ENCODE data around the gene TAC4.
"Not testable (repeated sequence)": the region's sequence is repeated elsewhere in the genome, so short reads cannot be mapped to it uniquely, and the experiment has no call there.

The TAC4 gene

DNA sequence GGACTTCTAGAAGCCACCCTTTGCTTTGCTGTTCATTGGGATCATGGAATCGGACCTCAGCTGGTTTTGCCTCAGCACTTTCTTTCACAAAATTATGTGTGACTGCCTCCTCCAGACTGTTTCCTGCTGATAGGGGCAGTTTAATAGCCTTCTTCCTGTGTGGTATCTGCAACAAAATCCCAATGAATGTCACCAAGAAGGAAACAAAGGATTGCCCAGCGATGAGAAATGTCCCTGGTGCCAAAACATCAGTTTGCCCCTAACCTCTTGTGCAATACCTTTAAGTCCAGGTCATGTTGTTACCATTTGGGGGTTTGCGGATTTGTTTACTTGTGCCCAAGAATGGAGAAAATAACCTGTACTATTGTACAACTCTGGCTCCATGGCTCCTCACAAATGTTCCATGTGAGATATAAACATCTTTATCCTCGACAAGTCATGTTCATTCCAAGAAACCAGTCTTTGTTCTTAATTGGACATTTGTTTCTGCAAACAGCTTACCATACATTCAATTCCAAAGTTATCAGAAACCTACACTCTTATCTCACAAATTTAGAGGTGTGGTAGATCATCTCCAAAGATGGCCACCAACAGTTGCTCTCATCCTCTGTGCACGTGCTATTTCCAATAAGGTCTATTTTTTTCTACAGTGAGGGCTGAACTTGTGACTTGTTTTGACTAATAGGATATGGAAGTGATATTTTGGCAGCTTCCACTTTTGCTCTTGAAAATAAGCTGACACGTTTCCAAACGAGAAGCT lies 14.8 kb downstream of the TAC4 start:
- Mint-ChIP-seq H3K36me3 (ENCODE audit: insufficient read depth) (peaks cover 59% of the 10 kb centered on the region), H3K27ac (ENCODE audit: low read depth) (no peak overlapping the region)

DNA sequence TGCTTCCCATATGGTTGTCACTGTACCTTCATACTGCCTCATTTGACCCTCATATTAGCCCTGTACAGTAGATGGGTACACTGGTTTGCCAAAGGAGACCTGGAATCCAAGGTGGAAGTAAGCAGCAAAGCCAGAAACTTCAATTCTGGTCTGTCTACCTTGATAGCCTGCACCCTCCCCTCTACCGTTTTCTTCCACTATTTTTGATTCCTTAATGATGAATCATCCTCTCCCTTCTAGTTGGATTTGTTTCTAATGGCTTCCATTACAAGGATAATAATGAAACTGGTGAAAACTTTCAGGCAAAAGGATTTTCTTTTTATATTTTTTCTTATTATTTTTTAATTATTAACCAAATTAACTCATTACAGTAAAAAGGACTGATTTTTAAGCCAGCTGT lies 17.3 kb downstream of the TAC4 start:
- Mint-ChIP-seq H3K27me3 (no peaks in the 10 kb centered on the region), H3K4me3 (no peak overlapping the region), H3K36me3 (ENCODE audit: insufficient read depth) (peaks cover 67% of the 10 kb centered on the region), H3K27ac (ENCODE audit: low read depth) (no peak overlapping the region), H3K4me1 (peaks cover 2% of the 10 kb centered on the region), H3K9me3 (no peaks in the 10 kb centered on the region)
- no peak for ATAC-seq (replicated peaks; ENCODE audit: extremely low read depth, poor library complexity, severe bottlenecking)
- no peak for DNase-seq (ENCODE audit: low spot score in 2 of 2)

More for the DNA sequence above, 14.8 kb downstream of the TAC4 start:
- no peaks in the 10 kb centered on the region for H3K27me3 Mint-ChIP-seq
- DNase-seq (ENCODE audit: low spot score in 2 of 2) (no peak), ATAC-seq (replicated peaks; ENCODE audit: extremely low read depth, poor library complexity, severe bottlenecking) (no peak)
- peaks cover 18% of the 10 kb centered on the region for H3K4me1 Mint-ChIP-seq
- no peaks in the 10 kb centered on the region for H3K9me3 Mint-ChIP-seq
- H3K4me3 Mint-ChIP-seq = no peak overlapping the region

DNA sequence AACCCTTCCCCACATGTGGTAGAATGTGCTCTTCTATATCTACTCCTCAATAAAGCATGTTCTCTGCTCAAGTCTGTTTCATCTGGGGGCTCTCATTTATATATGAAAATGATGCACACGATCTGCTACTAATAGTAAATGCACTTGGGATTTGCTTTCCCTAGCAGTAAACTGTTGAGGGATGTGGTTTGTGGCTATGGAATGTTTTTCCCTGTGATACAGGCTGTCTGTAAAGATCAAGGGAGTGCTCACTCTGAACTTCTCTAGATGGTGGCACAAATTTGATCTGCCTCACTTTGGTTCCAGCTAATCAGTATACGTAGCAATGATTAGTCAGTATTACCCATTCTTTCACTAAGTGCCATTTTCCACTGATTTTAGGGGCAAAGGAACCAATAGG lies 18.8 kb downstream of the TAC4 start:
- H3K27ac Mint-ChIP-seq (ENCODE audit: low read depth) = no peak overlapping the region
- ATAC-seq (replicated peaks; ENCODE audit: extremely low read depth, poor library complexity, severe bottlenecking) = no peak
- H3K4me3 Mint-ChIP-seq = no peak overlapping the region
- no peaks in the 10 kb centered on the region for H3K9me3 Mint-ChIP-seq
- H3K27me3 Mint-ChIP-seq = no peaks in the 10 kb centered on the region
- H3K36me3 Mint-ChIP-seq (ENCODE audit: insufficient read depth) = peaks cover 72% of the 10 kb centered on the region
- DNase-seq (ENCODE audit: low spot score in 2 of 2) = no peak
- no peaks in the 10 kb centered on the region for H3K4me1 Mint-ChIP-seq

DNA sequence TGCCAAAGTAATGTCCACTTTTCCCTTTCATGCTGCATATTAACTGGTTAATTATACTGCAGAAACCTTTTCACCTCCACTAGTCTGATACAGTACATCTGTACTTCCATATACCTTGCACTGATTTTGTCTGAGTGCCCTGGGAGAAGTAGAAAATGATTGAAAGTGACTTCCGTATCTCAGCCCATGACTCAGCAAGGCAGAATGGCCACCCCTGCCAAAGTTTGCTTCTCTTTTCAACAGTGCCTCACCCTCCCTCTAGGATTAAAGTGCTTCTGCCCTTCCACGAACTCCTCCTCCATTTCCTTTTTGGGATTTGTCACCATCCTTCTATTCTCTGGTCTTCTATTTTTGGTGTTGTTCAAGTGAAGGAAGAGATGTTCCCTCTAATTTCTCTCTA lies 19.5 kb downstream of the TAC4 start:
- not testable (repeated sequence) for H3K4me3 Mint-ChIP-seq; H3K4me1 Mint-ChIP-seq; H3K27me3 Mint-ChIP-seq; DNase-seq (ENCODE audit: low spot score in 2 of 2); H3K9me3 Mint-ChIP-seq; H3K27ac Mint-ChIP-seq (ENCODE audit: low read depth); ATAC-seq (replicated peaks; ENCODE audit: extremely low read depth, poor library complexity, severe bottlenecking)
- peaks cover 72% of the 10 kb centered on the region for H3K36me3 Mint-ChIP-seq (ENCODE audit: insufficient read depth)

DNA sequence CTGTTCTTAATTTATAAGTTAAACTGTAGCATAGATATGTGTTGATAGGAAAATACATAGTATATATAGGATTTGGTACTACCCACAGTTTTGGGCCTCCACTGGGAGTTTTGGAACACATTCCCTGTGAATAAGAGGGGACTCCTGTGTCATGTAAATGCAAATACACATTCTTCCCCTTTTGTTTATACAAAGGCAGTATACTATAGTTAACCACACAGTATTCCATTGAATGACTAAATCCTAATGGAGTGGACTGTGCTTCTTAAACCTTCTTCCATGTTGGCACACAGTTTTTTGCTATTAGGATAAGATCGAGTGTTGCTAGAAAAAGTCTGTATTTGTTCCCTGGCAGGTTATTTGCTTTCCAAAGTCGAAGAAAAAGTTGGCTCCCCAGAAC lies 22.2 kb downstream of the TAC4 start:
- H3K27me3 Mint-ChIP-seq = no peaks in the 10 kb centered on the region
- ATAC-seq (replicated peaks; ENCODE audit: extremely low read depth, poor library complexity, severe bottlenecking) (no peak), DNase-seq (ENCODE audit: low spot score in 2 of 2) (no peak)
- H3K9me3 Mint-ChIP-seq = no peaks in the 10 kb centered on the region
- H3K4me1 Mint-ChIP-seq = peaks cover 8% of the 10 kb centered on the region
- peaks cover 81% of the 10 kb centered on the region for H3K36me3 Mint-ChIP-seq (ENCODE audit: insufficient read depth)
- no peak overlapping the region for H3K4me3 Mint-ChIP-seq
- H3K27ac Mint-ChIP-seq (ENCODE audit: low read depth) = no peak overlapping the region

DNA sequence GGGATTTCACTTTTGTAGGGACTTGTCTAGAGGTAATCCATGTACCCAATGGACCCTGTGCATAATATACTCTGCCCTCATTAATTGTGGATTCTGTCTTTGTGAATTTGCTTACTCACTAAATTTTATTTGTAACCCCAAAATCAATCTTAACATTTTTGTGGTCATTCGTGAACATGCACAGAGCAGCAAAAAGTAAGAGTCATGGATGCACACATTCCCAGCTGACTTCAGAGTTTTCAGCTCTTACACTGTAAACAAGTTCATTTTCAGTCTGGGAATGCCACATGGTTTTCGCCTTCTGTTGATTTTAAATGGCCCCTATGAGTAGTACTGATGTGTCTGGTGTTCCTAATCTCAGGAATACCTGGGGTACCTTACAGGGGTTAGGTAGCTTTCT lies 24.3 kb downstream of the TAC4 start:
- no peak overlapping the region for H3K27ac Mint-ChIP-seq (ENCODE audit: low read depth)
- peaks cover 73% of the 10 kb centered on the region for H3K36me3 Mint-ChIP-seq (ENCODE audit: insufficient read depth)
- H3K4me1 Mint-ChIP-seq = peaks cover 19% of the 10 kb centered on the region
- H3K9me3 Mint-ChIP-seq = no peaks in the 10 kb centered on the region
- no peak for DNase-seq (ENCODE audit: low spot score in 2 of 2)
- no peak overlapping the region for H3K4me3 Mint-ChIP-seq
- ATAC-seq (replicated peaks; ENCODE audit: extremely low read depth, poor library complexity, severe bottlenecking) = no peak
- no peaks in the 10 kb centered on the region for H3K27me3 Mint-ChIP-seq

DNA sequence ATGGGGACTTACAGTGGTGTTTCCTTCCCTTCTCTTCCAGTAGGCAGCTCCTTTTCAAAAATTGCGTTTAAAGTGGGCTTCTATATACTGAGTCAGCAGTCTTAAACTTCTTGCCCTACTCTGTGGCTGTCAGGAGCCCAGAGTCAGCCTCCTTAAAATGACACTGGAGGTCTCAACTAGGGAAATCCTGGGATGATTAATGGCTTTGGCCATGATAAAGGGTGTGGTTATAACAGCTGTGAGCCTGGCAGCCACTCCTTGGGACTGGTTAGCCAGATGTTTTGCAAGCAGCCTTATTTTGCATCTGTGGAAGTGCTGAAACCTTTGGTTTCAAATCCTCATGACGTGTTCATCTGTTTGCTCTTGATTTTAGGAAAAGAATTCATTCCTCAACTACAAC lies 25.0 kb downstream of the TAC4 start:
- Mint-ChIP-seq H3K4me1 (peaks cover 27% of the 10 kb centered on the region), H3K36me3 (ENCODE audit: insufficient read depth) (peaks cover 73% of the 10 kb centered on the region), H3K27ac (ENCODE audit: low read depth) (peak overlapping the region; percentile 62), H3K27me3 (no peaks in the 10 kb centered on the region), H3K4me3 (no peak overlapping the region), H3K9me3 (no peaks in the 10 kb centered on the region)
- ATAC-seq (replicated peaks; ENCODE audit: extremely low read depth, poor library complexity, severe bottlenecking) (no peak), DNase-seq (ENCODE audit: low spot score in 2 of 2) (no peak)

DNA sequence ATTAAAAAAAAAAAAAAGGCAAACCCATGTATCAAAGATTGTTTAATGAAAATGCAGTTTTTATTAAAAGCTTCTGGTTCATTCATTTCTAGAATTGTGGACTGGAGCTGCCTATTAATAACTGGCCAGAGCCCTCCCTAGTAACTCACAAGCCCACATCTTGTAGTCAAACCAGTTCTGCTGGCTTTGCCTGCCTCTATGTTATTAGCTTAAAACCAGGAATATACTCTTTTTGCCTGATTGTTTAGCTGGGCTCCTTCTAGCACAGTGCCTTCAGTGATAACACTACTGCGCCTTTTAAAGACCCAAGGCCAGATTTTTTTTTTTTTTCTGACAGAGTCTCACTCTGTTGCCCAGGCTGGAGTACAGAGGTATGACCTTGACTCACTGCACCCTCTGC lies 26.0 kb downstream of the TAC4 start:
- Mint-ChIP-seq H3K36me3 (ENCODE audit: insufficient read depth) (peaks cover 75% of the 10 kb centered on the region), H3K9me3 (no peaks in the 10 kb centered on the region), H3K4me1 (peaks cover 36% of the 10 kb centered on the region)

DNA sequence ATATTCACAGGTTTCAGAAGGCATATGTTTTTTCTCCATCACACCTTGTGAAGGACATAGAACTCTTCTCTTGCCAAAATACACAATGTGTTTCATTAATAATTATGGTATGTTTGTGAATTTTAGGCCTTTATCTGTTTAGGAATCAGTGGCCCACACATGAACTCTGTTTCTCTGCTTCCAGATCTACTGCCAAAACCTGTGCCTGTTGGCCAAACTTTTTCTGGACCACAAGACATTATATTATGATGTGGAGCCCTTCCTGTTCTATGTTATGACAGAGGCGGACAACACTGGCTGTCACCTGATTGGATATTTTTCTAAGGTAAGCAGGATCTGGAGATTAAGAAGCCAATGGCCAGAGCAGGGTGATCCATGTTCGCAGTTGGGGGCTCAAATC lies 26.4 kb downstream of the TAC4 start:
- Mint-ChIP-seq H3K4me1 (peaks cover 38% of the 10 kb centered on the region), H3K27ac (ENCODE audit: low read depth) (no peak overlapping the region), H3K27me3 (no peaks in the 10 kb centered on the region), H3K9me3 (no peaks in the 10 kb centered on the region), H3K36me3 (ENCODE audit: insufficient read depth) (peaks cover 77% of the 10 kb centered on the region), H3K4me3 (no peak overlapping the region)
- DNase-seq (ENCODE audit: low spot score in 2 of 2) (no peak), ATAC-seq (replicated peaks; ENCODE audit: extremely low read depth, poor library complexity, severe bottlenecking) (no peak)

More for the DNA sequence above, 26.0 kb downstream of the TAC4 start:
- no peak for ATAC-seq (replicated peaks; ENCODE audit: extremely low read depth, poor library complexity, severe bottlenecking)
- Mint-ChIP-seq H3K4me3 (no peak overlapping the region), H3K27ac (ENCODE audit: low read depth) (no peak overlapping the region), H3K27me3 (no peaks in the 10 kb centered on the region)
- DNase-seq (ENCODE audit: low spot score in 2 of 2) = no peak

DNA sequence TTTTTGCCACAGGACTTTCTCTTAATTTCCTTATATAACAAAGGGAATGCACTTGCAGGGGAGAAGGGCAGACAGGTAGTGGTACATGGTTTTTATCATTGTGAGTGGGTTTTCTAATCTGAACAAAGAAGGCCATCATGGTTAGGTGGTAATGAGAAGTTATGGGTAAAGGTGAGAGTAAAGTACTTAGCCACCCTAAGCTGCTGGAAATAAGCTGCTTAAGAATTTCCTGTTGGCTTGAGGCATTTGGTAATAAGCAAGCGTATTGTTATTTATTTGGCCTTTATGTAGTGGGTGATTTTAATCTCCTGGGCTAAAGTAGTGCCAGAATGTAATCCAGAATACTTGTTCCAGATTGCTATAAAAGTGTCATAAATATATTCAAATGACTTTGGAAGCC lies 27.1 kb downstream of the TAC4 start:
- Mint-ChIP-seq H3K36me3 (ENCODE audit: insufficient read depth) (peaks cover 76% of the 10 kb centered on the region), H3K27ac (ENCODE audit: low read depth) (no peak overlapping the region), H3K4me3 (no peak overlapping the region), H3K27me3 (no peaks in the 10 kb centered on the region), H3K9me3 (no peaks in the 10 kb centered on the region), H3K4me1 (peaks cover 38% of the 10 kb centered on the region)
- DNase-seq (ENCODE audit: low spot score in 2 of 2) (no peak), ATAC-seq (replicated peaks; ENCODE audit: extremely low read depth, poor library complexity, severe bottlenecking) (no peak)

DNA sequence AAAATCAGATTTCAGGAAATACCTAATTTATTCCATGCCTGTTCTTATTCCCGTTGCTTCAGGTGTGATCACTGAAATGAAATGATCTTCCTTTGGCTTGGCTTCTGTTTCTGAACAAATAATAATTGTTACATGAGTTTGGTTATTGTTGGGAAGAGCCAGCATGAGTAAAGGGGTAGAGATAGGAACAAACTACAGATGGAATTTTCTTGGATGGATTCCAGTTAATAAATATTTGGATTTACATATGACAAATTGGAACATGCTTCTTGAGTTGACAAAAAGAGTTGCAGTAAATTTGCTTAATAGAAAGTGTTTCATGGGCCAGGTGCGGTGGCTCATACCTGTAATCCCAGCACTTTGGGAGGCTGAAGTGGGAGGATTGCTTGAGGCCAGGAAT lies 28.2 kb downstream of the TAC4 start:
- peaks cover 73% of the 10 kb centered on the region for H3K36me3 Mint-ChIP-seq (ENCODE audit: insufficient read depth)

DNA sequence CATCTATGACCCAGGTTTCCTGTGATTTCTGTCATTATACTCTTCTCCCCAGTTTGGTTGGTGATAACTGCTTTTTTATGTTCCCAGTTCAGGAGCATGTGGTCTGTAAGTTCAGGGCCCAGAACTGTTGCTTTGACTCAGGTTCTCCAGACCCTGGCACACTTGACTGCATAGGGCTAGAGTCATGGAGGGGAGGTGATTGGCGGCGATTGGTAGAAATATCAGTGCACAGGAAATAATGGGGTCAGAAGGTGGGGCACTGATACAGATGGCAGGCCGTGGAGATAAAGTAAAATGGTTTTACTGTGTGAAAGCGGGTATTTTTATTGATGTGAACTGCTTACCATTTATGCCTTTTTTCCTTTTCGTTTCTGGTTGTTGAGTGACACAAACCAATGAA lies 28.7 kb downstream of the TAC4 start:
- peaks cover 38% of the 10 kb centered on the region for H3K4me1 Mint-ChIP-seq
- DNase-seq (ENCODE audit: low spot score in 2 of 2) (no peak), ATAC-seq (replicated peaks; ENCODE audit: extremely low read depth, poor library complexity, severe bottlenecking) (no peak)
- H3K27ac Mint-ChIP-seq (ENCODE audit: low read depth) = peak overlapping the region; percentile 24
- H3K9me3 Mint-ChIP-seq = no peaks in the 10 kb centered on the region
- H3K4me3 Mint-ChIP-seq = peak overlapping the region; percentile 19
- no peaks in the 10 kb centered on the region for H3K27me3 Mint-ChIP-seq
- H3K36me3 Mint-ChIP-seq (ENCODE audit: insufficient read depth) = peaks cover 76% of the 10 kb centered on the region

More for the DNA sequence above, 28.2 kb downstream of the TAC4 start:
- Mint-ChIP-seq H3K27me3 (no peaks in the 10 kb centered on the region), H3K4me3 (no peak overlapping the region), H3K9me3 (no peaks in the 10 kb centered on the region), H3K4me1 (peaks cover 38% of the 10 kb centered on the region), H3K27ac (ENCODE audit: low read depth) (no peak overlapping the region)
- ATAC-seq (replicated peaks; ENCODE audit: extremely low read depth, poor library complexity, severe bottlenecking) (no peak), DNase-seq (ENCODE audit: low spot score in 2 of 2) (no peak)

DNA sequence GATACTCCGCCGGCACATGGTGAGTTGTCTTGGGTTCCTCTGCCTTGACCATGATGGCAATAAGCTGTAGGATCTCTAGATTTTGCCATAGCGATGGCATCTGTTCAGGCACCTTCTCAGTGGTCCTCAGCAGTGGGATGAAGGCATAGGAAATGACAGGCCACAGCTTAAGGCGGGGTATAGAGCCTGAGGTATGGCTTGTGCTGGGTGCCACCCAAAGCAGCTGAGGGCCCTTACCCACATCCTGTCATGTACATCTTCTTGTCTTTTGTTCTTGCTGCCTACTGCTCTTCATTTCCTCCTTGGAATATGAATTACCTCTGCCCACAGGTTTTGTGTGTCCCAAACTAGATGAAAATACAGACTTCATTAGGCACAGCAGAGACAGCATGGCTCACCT lies 29.9 kb downstream of the TAC4 start:
- H3K9me3 Mint-ChIP-seq = no peaks in the 10 kb centered on the region
- DNase-seq (ENCODE audit: low spot score in 2 of 2) = peak in 1 of 2 donors; percentile 49
- no peaks in the 10 kb centered on the region for H3K27me3 Mint-ChIP-seq
- peak overlapping the region; percentile 24 for H3K27ac Mint-ChIP-seq (ENCODE audit: low read depth)
- ATAC-seq (replicated peaks; ENCODE audit: extremely low read depth, poor library complexity, severe bottlenecking) = peak; percentile 100
- peak overlapping the region; percentile 71 for H3K4me3 Mint-ChIP-seq
- H3K4me1 Mint-ChIP-seq = peaks cover 38% of the 10 kb centered on the region
- peaks cover 77% of the 10 kb centered on the region for H3K36me3 Mint-ChIP-seq (ENCODE audit: insufficient read depth)

Measured in central memory CD8-positive, alpha-beta T cell (primary cell).